GM21723 (cell line): ENCODE data around the gene SMOC1.
"Not testable (repeated sequence)": the region's sequence is repeated elsewhere in the genome, so short reads cannot be mapped to it uniquely, and the experiment has no call there.

Experiments
- ATAC-seq: cut with Tn5 transposase; IDR thresholded peaks from one replicate; pipeline ENCODE4 v1.9.1; 2021; ENCODE audit warnings: mild to moderate bottlenecking, moderate library complexity; ENCODE audit not compliant: unreplicated experiment

Gene SMOC1

DNA sequence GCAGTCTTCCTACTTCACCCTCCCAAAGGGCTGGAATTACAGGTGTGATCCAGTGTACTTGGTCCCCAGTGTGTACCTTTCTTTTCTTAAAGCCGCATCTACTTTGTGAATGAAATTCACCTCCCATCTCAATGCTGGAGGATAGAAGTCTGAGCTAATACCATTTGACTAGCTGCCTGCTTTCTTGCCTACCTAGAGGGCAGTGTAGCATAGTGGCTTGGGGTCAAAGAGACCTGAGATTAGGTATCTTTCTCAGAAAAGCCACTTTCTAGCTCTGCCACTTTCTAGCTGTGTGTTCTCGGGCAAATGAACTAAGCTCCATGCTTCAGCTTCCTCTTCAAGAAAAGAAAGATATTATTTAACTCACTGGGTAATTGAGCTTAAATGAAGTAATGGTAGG lies 16.9 kb downstream of the SMOC1 start:
- no peak for ATAC-seq

DNA sequence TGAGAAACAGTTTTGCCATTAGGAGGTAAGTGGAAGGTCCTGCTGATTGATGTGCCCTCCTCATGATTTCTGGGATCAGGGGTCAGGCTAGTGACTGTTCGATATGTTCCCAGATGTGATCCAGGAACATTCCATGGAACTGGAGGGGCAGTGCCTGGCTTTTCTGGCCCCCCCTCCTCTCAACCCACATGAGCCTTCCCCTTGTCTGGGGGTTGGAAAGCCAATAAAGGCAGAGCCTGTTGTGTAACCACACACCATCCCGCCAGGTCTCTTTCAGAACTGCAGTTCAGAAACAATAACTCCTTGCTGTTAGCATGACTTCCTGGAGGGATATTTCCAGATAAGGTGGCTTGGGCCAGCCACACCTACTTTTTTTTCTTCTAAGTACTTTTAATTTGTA lies 17.8 kb downstream of the SMOC1 start:
- ATAC-seq: no peak

DNA sequence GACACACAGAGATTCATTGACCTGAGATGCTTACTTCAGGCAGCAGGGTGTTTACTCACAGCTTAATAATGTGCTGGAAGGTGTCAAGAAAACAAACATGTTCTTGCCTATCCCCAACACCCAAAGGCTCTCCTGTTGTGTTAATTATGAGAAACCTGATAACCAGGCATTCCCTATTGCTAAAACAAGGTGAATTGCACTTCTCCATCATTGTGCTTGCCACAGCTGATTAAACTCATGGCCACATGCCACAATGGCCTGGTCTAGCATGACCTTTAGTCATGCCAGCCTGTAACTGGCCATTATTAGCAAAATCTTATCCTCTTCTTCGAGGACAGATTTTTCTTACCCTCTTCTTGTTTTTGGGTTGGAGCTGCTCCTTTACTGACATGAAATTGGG lies 21.4 kb downstream of the SMOC1 start:
- no peak for ATAC-seq

DNA sequence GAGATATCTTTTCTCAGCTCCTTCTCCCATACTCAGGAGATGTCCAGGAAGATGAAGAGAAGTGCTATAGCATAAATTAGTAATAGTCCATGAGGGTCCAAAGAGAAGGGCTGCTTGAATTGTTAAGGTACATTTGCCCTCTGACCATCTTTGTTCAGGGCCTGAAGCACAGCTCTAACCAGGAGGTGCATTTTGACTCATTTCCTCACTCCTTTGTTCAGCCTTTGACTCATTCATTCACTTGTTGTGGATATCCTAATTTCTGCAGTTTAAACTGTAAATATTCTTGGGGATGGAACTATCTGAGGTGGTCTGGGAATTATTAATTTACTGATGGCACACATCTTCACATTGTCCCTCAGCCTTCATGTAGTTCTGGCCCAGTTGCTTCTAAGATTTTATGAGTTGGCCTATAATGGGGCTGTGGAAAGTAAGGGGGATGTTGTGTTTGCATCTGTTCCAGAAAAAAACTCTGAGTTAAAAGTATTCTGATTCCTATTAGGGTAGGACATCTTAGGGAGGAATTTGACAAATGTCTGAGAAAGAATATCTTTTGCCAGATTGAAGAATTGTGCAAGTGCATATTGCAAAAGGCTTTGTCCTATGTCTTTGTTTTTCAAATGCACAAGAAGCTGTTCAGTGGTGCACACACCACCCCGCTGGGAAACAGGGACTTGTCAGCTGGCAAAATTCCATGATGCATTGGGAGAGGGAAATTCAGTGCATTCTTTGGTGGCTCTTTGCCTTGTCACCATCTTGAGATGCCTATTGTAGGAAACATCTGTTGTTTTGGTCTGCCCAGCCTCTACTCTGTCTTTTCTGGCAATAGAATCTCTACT lies 22.1 kb downstream of the SMOC1 start:
- ATAC-seq: no peak

DNA sequence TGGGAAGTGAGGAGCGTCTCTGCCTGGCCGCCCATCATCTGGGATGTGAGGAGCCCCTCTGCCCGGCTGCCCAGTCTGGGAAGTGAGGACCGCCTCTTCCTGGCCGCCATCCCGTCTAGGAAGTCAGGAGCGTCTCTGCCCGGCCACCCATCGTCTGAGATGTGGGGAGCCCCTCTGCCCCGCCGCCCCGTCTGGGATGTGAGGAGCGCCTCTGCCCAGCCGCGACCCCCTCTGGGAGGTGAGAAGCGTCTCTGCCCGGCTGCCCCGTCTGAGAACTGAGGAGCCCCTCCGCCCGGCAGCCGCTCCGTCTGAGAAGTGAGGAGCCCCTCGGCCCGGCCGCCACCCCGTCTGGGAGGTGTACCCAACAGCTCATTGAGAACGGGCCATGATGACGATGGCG lies 23.8 kb downstream of the SMOC1 start:
- ATAC-seq: not testable (repeated sequence)

DNA sequence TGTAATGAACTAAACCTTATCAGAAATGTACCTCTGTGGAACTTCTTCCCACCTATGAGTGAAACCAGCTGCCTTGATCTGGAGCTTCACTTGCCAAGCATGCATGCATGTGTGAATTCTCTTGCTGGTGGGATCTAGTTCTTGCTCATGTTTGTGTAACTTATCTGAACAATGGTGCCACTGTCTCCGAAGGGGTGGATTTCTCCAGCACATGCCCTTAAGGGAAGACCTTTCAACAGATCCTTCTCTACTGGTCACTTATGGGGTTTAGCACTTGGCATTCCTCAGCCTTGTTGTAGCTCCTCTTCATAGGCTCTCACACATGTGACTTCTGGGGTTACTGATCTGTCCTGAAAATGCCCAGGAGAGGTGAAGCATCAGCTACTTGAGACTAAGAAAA lies 25.0 kb downstream of the SMOC1 start:
- ATAC-seq: no peak

DNA sequence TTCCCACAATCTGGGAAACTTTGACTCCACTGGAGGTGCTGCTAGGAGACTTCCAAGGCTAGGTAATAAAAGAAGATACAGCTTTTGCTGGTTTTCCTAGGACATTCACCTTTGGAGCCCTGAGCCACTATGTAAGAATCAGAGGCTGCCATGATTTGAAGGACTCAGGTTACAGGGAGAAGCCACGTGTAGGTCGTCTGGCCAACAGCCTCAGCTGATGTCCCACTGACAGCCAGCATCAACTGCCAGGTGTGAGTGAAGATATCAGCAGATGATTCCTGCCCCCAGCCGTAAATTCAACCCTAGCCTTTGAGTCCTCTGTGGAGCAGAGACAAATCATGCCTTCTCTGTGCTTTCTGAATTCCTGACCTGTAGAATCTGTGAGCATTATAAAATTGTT lies 27.0 kb downstream of the SMOC1 start:
- no peak for ATAC-seq

DNA sequence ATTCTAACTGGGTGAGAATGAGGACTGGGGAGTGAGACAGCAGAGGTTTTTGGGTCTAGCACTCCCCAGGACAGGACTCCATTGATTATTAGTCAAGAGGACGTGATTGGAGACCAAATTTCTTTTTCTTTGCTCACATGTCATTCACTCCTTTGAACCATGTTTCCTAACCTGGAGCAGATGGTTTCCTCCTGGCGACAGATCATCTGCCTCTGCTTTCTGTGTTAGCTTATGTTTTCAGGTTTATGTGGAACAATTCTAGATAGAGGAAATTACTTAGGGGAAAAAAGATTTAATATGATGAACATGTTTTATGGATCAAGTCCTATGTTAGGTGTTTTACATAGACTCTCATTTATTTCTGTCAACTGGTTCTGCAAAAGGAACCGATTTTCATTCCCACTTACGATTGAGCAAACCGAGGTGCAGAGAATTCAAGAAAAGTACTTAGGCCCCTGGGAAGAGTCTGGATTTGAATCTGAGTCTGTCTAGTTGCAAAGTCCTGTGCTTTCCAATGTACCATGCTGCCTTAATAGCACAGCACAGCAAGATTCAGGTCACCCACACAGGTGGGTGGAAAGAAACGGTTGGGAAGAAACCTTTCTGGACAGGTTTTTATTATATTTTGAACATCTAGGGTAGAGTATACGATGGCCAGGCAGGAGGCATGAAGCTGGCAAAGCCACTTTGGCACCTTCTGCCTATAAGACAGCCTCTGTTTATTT lies 30.8 kb downstream of the SMOC1 start:
- no peak for ATAC-seq

DNA sequence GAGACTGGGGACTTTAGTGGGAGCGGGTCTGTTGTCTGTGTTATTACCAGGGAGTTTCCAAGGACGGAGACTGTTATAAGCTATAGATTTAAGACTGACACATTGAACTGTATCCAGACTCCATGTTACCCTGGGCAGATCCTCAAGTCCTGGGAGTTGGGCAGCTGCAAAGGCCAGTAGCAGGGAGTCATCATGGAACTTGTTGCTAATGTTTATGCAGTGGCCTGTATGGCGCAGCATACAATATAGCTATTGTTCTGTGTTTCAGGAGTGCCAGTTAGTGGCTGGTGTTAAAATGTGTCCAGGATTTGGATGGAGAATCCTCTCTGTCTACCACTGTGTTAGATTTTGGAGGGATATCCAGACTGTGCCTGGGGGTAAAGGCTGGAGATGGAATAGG lies 31.7 kb downstream of the SMOC1 start:
- no peak for ATAC-seq

DNA sequence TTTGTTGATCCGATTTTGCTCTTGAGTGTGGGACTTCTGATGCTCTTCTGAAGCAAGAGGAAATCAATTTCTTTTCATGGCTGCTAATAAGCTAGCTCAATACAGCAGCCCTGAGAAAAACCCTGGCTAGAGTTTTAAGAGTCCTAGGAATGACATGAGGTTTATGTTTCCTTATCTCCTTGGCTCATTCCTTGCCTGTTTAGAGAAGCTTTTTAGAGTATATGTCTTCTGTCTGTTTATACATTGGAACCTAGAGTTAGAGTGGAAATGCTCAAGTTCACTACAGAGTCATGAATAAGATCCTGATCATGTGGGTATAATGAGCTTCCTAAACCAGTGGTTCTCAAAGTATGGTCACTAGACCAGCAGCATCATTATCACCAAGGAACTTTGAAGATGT lies 34.5 kb downstream of the SMOC1 start:
- no peak for ATAC-seq

DNA sequence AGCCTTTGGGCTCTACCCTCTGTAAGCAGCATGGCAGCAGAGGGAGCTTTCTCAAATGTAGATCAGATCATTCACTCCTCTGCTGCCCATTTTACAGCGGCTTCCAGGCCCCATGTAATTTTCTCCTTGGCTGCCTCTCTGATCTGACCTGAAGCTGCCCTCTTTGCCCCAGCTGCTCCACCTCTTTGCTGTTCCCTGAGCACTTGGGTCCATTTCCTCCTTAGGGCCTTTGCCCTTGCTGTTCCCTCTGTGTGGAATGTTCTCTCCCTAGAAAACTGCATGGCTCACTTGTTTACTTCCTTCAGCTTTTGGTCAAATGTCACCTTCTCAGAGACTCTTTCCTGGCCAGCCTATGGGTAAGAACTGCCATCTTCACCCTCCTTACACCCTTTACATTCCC lies 37.2 kb downstream of the SMOC1 start:
- ATAC-seq: no peak

DNA sequence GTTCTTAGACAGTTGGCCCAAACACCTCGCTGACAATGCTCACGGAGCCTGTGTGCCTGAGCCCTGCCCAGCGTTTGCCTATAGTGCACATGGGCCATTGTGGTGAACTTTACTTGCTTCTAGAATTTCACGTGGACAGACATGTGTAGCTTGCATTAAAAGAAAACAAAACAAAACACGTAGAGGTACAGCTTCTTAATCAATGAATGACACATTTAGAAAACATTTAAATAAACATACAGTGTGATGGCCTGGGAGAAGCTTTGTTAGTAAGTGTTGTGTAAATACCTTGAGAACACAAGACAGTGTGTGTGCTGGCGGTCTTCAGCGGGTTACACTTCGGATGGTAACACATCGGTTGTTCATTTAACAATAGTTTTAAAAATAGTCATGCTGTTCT lies 38.1 kb downstream of the SMOC1 start:
- ATAC-seq: no peak

DNA sequence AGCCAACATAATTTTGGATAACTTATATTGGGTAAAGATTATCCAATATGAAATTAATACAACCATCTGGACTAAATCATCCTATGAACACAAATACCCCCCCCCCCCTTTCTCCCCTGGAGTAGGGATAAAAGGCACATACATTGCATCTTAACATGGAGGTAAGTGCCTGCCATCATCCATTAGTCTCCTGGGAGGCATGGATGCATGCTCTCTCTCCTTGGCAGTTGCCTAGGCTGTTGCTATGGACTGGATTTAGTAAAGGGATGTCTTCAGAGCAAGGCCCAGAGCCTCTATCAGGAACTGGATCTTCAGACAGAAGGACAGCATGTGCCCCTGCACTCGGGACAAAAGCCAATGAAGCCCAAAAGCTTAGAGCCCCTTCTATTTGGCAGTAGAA lies 40.6 kb downstream of the SMOC1 start:
- no peak for ATAC-seq

DNA sequence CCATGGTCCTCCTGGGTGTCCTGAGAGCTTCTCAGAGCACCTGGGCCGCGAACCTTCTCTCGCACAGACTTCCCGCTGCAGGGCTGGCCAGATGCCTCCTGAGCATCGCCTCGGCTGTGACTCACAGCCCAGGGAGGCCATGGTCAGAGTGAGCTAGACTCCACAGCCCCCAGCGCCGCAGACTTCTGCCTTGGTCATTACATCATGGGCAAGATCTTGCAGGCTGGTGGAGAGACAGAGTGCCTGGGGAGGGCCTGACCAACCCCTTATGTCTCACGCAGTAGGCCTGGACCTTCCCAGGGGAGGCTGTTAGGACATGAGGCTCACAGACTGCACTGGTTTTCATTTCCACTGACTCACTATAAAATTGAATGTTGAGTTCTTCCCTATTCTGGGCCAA lies 41.8 kb downstream of the SMOC1 start:
- ATAC-seq: no peak

DNA sequence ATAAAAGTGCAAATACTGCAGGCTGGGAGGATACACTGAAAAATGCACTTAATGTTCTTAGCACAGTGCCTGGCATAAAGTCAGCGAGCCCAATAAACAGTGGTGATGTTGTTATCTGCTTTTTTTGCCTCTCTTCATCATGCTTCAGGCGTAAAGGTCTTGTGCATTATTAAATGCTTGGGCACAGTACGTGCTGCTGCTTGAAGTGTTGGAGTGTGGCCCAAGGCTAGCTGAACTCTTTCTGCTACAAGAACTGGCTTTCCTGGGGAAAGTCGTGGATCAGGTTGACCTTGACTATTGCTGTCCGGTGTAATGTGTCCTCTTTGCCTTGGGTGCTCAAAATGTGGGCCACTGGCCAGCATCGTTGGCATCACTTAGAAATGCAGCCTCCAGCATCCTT lies 43.0 kb downstream of the SMOC1 start:
- no peak for ATAC-seq

DNA sequence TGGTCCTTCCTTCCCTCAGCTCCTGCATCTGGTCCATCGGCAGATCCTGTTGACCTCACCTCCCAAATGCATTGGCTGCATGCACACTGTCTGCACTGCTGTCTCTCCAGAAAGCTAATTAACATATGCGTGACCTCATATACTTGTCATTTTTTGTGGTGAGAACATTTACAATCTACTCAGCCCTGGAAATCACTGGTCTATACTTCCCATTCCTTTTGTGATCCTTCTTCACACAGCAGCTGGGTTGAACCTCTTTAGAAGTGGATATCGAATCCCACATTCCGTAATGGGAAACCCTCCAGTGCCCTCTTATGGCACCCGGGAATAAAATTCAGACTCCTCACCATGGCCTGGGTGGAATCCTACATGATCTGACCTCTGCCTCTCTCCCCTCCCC lies 45.0 kb downstream of the SMOC1 start:
- ATAC-seq: no peak

DNA sequence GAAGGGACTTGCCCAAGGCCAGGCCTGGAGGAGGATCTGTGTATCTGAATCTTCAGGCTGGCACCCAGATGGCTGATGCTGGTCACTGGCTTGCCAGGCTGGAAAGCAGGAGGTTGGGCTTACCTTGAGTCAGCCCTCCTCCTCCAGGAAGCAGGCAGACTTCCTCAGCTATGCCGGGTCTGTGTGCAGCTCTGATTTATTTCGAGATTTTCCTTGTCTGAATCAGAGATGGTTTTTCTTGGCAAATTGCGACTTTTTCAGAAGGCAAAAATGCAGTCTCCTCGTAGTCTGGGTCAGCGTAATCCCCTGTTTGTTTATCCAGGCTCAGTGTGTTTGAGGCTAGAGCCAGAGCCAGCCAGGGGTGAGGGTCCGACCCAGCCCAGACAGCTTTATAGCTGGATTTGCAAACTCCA lies 48.9 kb downstream of the SMOC1 start:
- ATAC-seq: no peak

DNA sequence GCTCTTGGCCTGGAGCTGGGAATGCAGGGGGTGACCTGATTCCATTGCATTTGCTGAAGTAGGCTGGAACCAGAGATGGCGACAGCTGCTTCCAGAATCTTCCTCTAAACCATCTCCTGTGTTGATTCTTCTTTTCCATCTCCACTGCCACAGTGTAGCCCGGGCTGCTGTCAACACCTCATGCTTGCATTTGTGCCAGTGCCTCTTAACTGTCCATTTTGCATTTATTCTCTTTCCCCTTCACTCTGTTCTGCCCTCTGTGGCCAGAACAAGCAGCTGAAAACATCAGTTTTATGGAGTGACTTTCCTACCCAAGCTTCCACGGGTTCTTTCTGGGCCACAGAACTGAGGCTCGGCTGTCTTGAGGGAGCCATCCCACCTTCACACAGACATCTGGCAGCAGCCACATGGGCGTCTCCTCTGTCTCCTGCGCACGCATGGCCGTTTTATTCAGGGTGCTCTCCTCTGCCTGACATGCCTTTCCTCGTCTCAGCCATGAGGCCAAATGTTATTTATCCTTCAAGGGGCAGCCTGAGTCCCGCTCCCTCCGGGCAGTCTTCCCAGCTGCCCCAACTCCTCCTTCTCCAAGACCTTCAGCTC lies 51.7 kb downstream of the SMOC1 start:
- no peak for ATAC-seq

DNA sequence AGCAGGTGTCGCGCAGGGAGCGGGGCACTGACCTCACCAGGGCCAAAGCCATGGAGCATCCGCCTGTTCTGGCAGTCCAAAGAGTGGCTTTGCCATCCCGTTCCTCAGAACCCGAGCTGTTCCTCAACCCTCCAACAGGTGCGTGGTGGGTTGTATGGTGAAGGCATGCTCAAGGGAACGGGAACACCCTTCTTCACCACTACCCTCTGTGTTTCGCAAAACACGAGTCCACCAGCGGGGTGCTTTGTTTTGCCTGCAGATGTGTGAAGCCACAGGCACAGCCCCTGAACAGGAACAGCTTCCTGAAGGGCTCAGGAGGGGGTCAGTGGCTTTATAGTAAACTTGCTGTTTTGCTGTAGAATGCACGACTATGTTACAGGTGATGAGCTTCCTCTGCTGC lies 52.7 kb downstream of the SMOC1 start:
- no peak for ATAC-seq

DNA sequence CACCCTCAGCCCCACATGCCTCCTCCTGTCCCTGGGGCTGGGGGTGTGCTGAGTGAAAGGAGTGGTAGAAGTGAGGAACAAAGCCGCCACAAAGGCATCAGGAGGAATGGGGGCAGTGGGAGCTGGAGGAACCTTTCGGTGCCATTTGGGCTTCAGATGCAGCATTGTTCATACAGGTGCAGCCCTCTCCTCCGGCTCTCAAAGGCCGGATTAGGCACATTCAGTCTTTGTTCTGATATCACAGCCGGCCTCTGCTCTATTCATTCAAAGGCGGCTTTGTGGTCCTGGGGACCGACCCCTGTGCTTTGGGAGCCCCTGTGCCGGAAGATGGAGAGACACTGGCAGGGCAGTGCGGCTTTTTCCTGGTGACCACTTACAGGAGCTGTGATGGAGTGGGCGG lies 53.2 kb downstream of the SMOC1 start:
- ATAC-seq: no peak

DNA sequence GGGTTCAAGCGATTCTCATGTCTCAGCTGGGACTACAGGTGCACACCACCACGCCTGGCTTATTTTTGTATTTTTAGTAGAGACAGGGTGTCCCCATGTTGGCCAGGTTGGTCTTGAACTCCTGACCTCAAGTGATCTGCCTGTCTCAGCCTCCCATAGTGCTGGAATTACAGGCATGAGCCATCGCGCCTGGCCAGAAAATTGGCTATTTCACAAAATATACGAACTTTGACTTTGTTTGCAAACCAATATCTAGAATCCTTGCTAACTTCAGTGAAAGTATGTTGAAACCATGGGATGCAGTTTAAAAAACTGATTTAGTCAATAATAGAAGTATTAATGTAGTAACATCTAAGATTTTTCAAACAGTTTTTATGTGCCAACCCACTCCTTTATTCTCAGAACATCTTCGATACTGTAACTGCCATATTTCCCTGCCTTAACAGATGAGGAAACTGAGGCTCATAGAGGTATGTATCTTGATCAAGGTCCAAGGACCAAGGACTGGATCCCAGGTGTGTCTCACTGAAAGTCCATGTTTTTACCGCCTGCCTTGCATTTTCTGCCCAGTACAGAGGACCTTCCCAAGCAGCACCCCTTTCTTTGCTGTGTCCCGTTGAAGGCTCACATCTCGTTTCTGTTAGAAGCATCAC lies 54.5 kb downstream of the SMOC1 start:
- ATAC-seq: no peak
